GM12873 (cell line): ENCODE results near the gene LDLRAD1.

ENCODE experiments used
- TF ChIP-seq, protein P1 (sequence below): IDR thresholded peaks from 2 replicates; pipeline ENCODE4 v1.5.1; 2012; ENCODE audit warnings: low read depth, mild to moderate bottlenecking, moderate library complexity, low read length, control low read depth; ENCODE audit not compliant: insufficient read depth; ENCODE audit errors: missing control alignments

Gene LDLRAD1, protein sequence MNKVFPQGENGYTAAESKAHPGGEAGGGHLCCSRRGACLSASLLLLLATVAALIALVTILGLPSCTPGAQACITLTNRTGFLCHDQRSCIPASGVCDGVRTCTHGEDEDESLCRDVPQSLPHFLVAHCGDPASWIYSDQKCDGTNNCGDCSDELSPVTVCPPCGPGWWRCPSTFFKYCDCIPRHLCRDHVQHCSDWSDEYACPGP

DNA sequence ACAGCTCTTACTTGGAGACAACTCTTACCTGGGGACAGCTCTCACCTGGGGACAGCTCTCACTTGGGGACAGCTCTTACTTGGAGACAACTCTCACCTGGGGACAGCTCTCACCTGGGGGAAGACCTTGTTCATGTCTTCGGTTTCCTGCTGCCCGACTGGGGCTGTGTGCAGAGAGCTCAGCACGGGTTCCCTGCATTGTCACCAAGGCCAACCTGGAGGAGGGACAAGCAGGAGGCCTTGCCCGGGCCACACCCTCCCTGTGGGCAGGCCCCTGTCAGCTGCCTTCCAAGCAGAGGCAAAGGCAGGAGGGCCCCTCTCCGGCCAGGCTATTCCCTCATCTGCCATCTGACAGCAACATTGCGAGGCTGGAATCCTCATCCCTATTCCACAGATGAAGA lies at the start of gene LDLRAD1:
LDLRAD1 (minus strand) TSS at position 208 of the 400 bp plus-strand sequence; CDS start at position 134, 74 bp downstream.
- TF ChIP-seq, protein P1, sequence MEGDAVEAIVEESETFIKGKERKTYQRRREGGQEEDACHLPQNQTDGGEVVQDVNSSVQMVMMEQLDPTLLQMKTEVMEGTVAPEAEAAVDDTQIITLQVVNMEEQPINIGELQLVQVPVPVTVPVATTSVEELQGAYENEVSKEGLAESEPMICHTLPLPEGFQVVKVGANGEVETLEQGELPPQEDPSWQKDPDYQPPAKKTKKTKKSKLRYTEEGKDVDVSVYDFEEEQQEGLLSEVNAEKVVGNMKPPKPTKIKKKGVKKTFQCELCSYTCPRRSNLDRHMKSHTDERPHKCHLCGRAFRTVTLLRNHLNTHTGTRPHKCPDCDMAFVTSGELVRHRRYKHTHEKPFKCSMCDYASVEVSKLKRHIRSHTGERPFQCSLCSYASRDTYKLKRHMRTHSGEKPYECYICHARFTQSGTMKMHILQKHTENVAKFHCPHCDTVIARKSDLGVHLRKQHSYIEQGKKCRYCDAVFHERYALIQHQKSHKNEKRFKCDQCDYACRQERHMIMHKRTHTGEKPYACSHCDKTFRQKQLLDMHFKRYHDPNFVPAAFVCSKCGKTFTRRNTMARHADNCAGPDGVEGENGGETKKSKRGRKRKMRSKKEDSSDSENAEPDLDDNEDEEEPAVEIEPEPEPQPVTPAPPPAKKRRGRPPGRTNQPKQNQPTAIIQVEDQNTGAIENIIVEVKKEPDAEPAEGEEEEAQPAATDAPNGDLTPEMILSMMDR: no peak

DNA sequence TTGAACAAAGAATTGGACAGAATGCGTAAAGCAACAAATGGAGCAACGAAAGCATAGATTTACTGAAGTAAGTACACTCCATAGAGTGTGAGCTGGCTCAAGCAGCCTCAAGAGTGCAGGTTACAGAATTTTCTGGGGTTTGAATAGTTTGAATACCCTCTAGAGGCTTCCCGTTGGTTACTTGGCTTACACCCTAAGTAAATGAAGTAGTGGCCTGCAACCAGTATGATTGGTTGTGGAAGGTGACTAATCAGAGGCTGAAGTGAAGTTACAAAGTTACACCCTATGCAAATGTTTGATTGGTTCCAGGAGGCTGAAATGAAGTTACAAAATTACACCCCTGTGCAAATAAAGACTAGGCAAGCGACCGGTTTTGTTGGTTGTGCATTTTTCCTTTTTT lies 46.3 kb upstream of the LDLRAD1 start:
- TF ChIP-seq, protein P1: no peak

DNA sequence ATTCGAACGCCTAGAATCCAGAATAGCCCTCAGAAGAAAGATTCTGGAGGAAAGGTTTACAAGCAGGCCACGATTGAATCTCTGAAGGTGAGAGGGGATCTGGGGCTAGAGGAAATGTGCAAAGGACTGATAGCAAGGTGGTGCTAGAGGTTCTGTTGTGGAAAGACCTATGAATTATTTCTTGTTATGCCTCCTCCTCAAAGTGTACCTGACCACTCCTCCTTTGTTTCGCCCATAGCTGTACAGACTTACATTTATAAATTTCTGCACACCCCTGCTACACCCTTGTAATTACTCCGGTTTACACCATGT lies 36.4 kb upstream of the LDLRAD1 start:
- TF ChIP-seq, protein P1: no peak

DNA sequence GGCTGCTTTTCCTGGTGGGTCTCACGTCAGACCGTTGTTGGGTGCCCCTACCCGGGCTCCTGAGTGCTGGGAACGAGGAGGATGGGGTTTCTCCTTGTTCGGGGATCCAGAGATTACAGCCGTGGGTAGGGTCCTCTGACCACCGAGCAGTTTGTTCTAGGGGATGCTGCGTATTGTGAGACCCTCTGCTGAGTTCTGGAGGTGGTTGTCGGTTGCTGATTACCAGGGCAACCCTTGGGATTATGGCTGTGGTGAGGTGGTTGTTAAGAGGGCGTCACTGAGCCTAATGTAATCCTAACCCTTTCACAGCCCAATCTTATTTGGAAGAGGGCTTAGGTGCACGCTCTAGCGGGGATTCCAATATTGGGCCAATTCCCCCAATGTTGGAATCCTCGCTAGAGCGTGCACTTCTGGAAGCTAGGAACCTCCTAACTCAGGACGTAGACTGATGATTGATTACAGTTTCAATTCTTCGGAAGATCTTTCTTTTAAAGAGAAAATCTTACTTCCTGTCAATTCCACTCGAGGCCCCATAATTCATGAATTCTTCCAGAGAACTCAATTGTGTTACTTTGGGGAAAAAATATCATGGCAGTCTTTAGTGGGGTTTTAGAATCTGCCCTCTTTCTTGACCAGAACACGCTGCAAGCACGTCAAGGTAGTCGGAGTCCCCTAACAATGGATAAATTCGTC lies 35.9 kb upstream of the LDLRAD1 start:
- TF ChIP-seq, protein P1: no peak

DNA sequence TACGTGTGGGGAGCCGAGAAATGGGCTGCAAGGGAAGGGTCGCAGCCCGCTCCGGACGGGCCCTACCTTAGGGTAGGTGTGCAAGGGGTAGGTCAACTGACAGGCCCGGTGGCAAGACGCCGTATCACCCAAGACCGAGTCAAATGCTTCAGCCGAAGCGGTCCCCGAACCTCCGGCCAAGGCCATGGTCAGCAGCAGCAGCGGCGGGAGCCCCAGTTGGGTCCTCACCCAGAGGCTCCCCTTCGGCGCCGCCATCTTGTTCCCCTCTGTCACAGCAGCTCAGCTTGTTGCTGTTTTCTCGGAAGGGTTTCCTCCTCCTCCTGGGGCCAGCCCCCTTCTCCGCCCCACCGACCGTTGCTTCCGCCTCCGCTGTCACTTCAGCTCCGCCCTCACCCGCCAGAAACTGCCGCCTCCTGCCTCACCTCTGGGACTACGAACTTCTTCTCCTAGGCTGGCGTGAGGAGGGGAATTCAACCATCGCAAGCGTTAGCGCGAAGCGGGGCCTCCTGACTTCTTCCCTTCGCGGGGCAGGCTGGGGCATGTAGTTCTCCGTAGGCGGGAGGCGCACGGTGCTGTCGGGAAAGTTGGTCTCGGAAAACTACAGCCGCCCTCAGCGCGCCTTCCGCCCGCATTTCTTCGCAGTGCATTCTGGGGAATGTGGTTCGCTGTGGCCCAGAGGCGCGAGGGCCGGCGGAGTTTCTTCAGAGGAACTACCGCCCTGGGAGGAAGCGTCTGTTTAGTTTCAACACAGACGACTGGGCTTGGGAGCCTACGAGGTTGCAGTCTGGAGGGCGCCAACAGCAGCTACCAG lies 35.2 kb upstream of the LDLRAD1 start, which contains the start of the genes TCEANC2 and TMEM59:
TCEANC2 (plus strand) TSS at position 675 of the 811 bp plus-strand sequence. CDS start 815 bp downstream, outside the sequence.
TMEM59 (minus strand) TSS at position 271 of the 811 bp plus-strand sequence; CDS start at position 255, 16 bp downstream.
- TF ChIP-seq, protein P1: no peak

DNA sequence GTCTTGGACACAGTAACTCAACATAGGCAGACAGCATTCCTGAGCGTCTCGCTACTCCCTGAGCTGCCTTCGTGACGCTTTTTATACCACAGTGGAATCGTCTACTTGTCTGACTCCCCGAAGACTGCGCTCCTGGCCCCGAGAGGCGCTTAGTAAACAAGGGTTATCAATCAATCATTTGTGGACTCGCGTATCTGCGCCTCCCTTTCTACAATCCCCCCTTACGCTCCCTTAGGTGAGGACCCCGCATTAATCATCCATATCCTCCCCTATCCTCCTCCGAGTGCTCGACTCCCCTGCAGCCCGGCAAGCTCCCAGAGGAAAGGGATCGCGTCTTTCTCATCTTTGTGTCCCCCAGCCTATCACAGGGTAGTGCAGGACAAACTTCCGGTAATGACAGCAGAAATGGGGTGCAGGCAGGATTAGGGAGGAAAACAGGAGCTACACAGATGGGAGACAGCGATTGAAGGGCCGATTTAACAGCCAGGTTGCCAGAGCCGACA lies 34.5 kb upstream of the LDLRAD1 start:
- TF ChIP-seq, protein P1: no peak
